ENCODE data around the gene SNIP1.
A peak's percentile ranks its signal among the peaks of the same experiment; 100 is the strongest.
"Not testable (repeated sequence)": the region's sequence is repeated elsewhere in the genome, so short reads cannot be mapped to it uniquely, and the experiment has no call there.

Gene SNIP1

GRCh38 chr1:37559080-37559479, 5.0 kb upstream of the SNIP1 start:
- DNase-seq: no peak

DNA sequence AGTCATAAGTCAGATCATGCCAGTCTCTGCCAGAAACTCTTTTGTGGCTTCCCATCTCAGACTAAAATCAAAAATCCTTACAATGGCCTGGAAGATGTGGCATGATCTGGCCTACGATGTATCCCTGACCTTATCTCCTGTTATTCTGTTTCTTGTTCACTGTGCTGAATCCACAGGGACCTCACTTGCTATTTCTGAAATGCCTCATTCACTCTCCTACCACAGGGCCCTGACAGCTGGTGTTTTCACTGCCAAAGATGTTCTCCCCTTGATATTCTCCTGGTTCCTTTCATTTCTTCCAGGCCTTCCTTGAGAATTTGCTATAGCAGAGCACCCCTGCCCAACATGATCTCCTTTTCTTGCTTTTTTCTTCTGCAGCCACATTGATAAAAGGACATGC, 4.3 kb upstream of the SNIP1 start:
- no peak for DNase-seq

DNA sequence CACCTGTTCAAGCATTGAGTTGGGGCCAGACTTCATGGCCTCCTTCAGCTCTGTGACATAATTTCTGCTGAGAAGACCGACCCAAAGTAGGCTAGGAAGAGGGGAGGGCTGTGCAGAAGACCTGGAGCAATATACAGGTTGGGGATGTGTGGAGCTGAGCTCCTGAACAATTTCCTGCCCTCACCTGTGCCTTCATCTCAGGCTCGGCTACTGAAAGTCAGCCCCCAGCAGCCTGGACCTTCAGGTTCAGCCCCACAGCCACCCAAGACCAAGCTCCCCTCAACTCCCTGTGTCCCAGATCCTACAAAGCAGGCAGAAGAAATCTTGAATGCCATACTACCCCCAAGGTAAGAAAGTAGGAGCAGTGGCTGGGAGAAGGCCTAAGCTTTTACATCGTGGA, 3.3 kb upstream of the SNIP1 start:
- DNase-seq: no peak

DNA sequence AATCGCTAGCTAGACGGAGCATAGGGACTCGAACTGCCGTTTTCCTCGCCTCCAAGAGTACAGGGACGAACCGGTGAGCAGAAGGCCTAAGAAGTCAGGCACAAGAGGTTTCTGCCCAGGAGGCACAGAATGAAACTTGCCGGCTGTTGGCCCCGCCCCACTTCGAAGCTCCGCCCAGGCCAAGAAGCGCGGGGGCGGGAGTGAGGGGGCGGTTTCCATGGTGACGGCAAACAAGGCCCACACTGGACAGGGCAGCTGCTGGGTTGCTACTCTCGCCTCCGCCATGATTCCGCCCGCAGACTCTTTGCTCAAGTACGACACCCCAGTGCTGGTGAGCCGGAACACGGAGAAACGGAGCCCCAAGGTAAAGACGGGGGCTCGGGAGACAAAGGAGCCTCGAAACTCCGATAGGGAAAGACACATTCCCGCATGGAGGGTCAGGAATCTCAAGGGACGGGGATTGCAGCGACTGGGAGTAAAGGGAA, 2.7 kb upstream of the SNIP1 start, which contains the start of gene DNALI1:
Gene DNALI1 (plus strand): TSS at position 229 of the 485 bp plus-strand sequence. CDS start 55 bp downstream, at position 284.
- DNase-seq: peak; percentile 55

GRCh38 chr1:37553598-37553926, 531 bp downstream of the SNIP1 start:
- DNase-seq: no peak

DNA sequence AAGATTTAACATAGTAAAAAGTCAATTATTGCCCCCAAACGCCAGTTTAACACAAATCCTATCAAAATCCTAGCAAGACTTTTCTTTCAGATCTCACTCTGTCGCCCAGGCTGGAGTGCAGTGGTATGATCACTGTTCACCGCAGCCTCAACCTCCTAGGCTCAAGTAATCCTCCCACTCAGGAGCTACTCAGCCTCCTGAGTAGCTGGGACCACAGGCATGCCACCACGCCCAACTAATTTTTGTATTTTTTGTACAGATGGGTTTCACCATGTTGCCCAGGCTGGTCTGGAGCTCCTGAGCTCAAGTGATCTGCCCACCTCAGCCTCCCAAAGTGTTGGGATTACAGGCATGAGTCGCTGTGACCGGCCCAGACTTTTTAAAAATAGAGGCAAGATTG, 4.8 kb downstream of the SNIP1 start:
- no peak for DNase-seq

GRCh38 chr1:37545019-37545418, 9.1 kb downstream of the SNIP1 start:
- no peak for DNase-seq

DNA sequence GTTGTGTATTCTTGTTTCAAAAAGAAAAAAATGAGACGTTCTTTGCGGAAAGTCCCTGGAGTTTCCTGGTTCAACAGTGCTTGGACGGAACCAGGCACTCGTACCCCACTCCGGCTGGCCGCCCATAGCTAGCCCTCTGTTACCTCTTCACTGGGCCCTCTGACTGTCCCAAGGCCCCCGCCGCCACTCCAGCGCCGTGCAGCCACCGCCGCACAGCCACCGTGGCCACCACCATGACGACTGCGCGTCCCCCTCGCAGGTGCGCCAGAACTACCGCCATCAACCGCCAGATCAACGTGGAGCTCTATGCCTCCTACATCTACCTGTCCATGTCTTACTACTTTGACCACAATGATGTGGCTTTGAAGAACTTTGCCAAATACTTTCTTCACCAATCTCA, 9.6 kb downstream of the SNIP1 start:
- DNase-seq: no peak

- no peak for DNase-seq
Measured at GRCh38 chr1:37540036-37540785, 13.9 kb downstream of the SNIP1 start.

DNA sequence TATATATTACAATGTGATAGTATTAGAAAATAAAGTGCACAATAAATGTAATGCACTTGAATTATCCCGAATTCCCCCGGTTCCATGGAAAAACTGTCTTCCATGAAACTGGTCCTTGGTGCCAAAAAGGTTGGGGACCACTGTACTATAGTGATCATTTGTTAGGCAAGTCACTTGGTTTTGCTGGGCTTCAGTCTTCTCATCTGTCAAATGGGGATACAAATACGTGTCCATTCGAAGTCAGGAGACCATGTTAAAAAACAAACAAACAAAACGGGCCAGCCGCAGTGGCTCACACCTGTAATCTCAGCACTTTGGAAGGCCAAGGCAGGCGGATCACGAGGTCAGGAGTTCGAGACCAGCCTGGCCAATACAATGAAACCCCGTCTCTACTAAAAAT, 14.9 kb downstream of the SNIP1 start:
- not testable (repeated sequence) for DNase-seq

- DNase-seq: peak; percentile 49
Measured at GRCh38 chr1:37537378-37537777, 16.7 kb downstream of the SNIP1 start.

- DNase-seq: no peak
Measured at GRCh38 chr1:37533317-37534093, 20.6 kb downstream of the SNIP1 start.

GRCh38 chr1:37532418-37533156, 21.5 kb downstream of the SNIP1 start:
- not testable (repeated sequence) for DNase-seq

DNA sequence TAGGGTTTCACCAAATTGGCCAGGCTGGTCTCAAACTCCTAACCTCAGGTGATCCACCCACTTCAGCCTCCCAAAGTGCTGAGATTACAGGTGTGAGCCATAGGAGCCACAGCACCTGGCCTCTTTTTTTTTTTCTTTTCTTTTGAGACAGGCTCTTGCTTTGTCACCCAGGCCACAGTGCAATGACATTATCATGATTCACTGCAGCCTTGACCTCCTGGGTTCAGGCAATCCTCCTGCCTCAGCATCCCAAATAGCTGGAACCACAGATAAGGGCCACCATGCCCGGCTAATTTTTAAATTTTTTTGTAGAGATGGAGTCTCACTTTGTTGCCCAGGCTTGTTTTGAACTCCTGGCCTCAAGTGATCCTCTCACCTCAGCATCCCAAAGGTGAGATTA, 24.2 kb downstream of the SNIP1 start:
- not testable (repeated sequence) for DNase-seq

GRCh38 chr1:37519613-37520012, 34.5 kb downstream of the SNIP1 start:
- DNase-seq: peak; percentile 24

GRCh38 chr1:37518929-37519328, 35.2 kb downstream of the SNIP1 start:
- DNase-seq: peak; percentile 64

DNA sequence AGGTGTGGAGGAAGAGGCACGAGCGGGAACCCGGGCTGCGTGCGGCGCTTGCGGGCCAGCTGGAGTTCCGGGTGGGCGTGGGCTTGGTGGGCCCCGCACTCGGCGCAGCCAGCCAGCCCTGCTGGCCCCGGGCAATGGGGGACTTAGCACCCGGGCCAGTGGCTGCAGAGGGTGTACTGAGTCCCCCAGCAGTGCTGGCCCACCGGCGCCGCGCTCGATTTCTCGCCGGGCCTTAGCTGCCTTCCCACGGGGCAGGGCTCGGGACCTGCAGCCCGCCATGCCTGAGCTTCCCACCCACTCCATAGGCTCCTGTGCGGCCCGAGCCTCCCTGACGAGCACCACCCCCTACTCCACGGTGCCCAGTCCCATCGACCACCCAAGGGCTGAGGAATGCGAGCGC, 35.9 kb downstream of the SNIP1 start:
- DNase-seq: not testable (repeated sequence)

DNA sequence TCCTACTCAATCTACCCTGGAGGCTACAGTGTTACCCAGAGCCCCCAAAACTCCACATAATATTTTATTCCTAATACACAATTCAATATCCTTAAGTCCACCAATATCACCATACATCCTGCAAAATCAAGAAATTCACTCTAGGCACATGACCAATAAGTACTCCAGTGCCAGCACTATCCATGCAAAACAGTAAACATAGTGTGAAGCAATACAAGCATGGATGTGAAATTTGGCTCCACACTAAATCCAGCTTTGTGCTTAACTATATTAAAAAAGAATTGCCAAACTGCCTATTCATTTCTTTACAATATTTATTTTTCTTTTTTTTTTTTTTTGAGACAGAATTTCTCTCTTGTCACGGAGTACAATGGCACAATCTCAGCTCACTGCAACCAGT, 36.5 kb downstream of the SNIP1 start:
- DNase-seq: no peak

DNA sequence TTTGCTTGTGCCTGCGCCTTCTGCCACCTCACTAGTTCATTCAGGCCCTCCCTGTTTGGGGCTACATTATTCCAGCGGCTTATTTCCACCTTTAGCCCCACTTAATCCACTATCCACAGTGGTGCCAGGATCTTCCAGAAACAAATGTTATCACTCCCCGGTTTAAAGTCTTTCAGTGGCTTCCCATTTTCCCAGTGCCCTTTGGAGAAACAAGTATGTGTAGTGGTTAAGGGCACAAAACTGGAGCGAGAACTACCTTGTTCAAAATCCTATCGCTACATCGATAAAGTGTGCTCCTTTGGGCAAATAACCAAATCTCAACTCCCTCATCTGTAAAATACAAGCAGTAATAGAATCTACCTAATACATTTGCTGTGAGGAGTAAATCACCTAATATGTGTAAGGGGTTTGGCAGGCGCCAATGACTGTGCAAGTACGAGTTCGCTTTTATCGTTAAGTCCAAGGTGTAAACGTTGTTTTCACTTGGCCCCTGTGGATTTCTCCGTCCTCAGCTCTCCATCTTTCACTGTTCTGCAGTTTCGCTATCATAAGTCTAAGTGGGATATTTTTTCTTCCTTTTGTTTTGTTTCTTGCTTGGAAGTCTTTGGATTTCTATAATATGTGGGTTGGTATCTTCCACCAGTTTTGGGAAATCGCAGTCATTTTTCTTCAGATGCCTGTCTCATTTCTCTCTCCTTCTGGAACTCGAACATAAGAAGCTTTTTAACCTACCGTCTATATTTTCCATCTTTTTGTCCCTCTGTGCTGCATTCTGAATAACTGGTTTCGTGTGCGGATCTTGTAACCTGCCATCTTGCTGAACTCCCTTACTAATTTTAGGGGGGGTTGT, 38.7 kb downstream of the SNIP1 start:
- DNase-seq: no peak

DNA sequence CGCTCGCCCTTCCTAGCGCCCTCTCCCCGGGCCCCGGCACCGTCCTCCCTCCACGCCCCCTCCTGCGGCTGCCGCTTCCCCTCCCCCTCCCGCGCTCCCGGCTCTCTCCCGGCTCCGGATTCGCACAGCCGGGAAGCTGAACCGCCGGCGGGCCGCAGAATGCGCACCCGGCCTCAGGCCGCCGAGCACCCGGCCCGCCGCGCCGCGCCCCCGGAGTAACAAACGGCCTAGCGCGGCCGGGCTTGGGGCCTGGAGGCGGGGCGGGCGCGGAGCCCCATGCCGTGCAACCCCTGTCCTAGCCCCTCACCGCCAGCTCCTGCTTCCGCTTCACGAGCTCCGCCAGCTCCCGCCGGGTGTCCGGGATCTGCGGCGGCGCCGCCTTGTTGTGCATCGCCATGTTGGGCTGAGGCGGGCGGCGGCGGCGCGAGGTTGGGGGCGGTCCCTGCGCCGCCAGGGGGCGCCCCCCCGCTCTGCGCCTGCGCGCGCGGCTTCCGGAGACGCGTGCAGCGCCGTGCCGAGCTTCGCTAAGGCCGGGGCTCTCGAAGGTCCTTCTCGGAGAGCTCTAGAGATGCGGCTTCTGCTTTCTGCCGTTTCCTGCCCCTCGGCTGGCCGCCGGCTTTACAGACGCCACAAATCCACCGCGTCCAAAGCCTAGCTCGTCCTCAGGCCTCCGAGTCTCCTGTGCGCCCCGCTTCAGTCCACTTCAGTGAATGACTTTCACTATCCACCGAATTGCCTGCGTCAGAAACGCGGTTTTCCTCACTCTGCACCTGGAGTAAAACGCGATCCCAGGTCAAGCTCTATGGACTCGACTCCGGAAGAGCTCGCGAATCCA, 39.5 kb downstream of the SNIP1 start, which contains the start of gene MEAF6:
Gene MEAF6 (minus strand): TSS at position 417 of the 835 bp plus-strand sequence. CDS start 20 bp downstream, at position 397.
- DNase-seq: peak; percentile 91

GRCh38 chr1:37513795-37514349, 40.2 kb downstream of the SNIP1 start:
- peak; percentile 64 for DNase-seq
